Mucosa of descending colon (tissue), 3 donors: ENCODE measurements around the gene RYR3. TPM values are rescaled to one million over a fixed set of nuclear protein-coding genes. Genes with fewer than 3 reads are reported as not detected.

ENCODE experiments used
- ATAC-seq: fragments of 200-7000 bp; cut with Tn5 transposase; one replicate; pipeline ENCODE4 v1.9.1; 2020; ENCODE audit warnings: mild to moderate bottlenecking, moderate library complexity
- DNase-seq, 3 donors: peaks; one replicate each; pipeline ENCODE4 v3.0.0-alpha.2; 2020
- H3K36me3 ChIP-seq: fragments of 200-600 bp; one replicate; pipeline ENCODE4 v1.8.0; 2021; ENCODE audit warnings: low read depth, mild to moderate bottlenecking
- H3K4me1 ChIP-seq: fragments of 200-600 bp; one replicate; pipeline ENCODE4 v1.8.0; 2021; ENCODE audit warnings: low read depth, mild to moderate bottlenecking
- H3K4me3 ChIP-seq: fragments of 200-600 bp; one replicate; pipeline ENCODE4 v1.8.0; 2021; ENCODE audit warnings: mild to moderate bottlenecking
- H3K9me3 ChIP-seq: fragments of 200-600 bp; one replicate; pipeline ENCODE4 v1.8.0; 2021; ENCODE audit warnings: mild to moderate bottlenecking
- intact Hi-C, 2 donors: fragments of 100-400 bp; cut with DNase I in 1 of 2; cut with micrococcal nuclease in 1 of 2; formaldehyde crosslinking; loops; one replicate each; pipeline versions ENCODE4 v1.11.0 to v1.11.1; 2022; cut with DNase I, micrococcal nuclease
- total RNA-seq, 3 donors: library from RNA; stranded (reverse); fragmentation: NEBNext Ultra II Directional in 2 of 3; extraction: Animal tissue kit (Norgen Biotek cat#: 25700) in 2 of 3; gene quantifications; one replicate each; pipeline versions ENCODE4 v1.2.1 to v1.2.4, GENCODE V29; 2021 to 2023
- TF ChIP-seq, protein P1 (sequence below): fragments of 200-600 bp; IDR thresholded peaks from one replicate; pipeline ENCODE4 v1.8.0; 2022; ENCODE audit warnings: antibody characterized with exemption, mild to moderate bottlenecking
- donor health status: DM: no; HTN: no; CAD: no; lungs with moderate emphysema.
- donor health status: DM: no; HTN: no; CAD: no.
- donor health status: DM: no; HTN: yes; CAD: no.

RYR3 gene
- total RNA-seq, 3 donors from 2014 or later = 0.84 to 16.4 (median 1.1) TPM

DNA sequence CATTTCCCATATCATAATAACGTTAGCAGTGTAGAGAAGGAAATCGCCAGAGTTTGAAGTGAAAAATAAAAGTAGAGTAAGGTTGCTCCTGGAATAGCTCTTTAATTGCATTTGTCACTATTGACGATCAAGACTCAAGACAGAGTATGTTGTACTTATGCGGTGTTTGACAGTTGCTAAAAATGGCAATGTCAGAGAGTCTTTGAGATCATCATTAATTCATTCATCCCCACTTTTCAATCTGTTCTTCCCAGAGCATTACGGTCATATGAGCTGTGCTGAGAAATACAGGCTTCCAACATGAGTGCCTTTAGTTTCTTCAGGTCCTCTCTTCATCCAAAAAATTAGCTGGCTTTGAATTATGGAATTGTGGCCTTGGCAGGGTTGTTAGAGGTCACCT lies 483.7 kb downstream of the RYR3 start:
- H3K4me3 ChIP-seq = no peak overlapping the region
- H3K9me3 ChIP-seq = no peaks in the 10 kb centered on the region
- intact Hi-C loops = no loop called here
- H3K36me3 ChIP-seq = no peaks in the 10 kb centered on the region
- no peak for ATAC-seq
- TF ChIP-seq, protein P1, sequence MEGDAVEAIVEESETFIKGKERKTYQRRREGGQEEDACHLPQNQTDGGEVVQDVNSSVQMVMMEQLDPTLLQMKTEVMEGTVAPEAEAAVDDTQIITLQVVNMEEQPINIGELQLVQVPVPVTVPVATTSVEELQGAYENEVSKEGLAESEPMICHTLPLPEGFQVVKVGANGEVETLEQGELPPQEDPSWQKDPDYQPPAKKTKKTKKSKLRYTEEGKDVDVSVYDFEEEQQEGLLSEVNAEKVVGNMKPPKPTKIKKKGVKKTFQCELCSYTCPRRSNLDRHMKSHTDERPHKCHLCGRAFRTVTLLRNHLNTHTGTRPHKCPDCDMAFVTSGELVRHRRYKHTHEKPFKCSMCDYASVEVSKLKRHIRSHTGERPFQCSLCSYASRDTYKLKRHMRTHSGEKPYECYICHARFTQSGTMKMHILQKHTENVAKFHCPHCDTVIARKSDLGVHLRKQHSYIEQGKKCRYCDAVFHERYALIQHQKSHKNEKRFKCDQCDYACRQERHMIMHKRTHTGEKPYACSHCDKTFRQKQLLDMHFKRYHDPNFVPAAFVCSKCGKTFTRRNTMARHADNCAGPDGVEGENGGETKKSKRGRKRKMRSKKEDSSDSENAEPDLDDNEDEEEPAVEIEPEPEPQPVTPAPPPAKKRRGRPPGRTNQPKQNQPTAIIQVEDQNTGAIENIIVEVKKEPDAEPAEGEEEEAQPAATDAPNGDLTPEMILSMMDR = no peak
- no peak for DNase-seq
- H3K4me1 ChIP-seq = no peaks in the 10 kb centered on the region

DNA sequence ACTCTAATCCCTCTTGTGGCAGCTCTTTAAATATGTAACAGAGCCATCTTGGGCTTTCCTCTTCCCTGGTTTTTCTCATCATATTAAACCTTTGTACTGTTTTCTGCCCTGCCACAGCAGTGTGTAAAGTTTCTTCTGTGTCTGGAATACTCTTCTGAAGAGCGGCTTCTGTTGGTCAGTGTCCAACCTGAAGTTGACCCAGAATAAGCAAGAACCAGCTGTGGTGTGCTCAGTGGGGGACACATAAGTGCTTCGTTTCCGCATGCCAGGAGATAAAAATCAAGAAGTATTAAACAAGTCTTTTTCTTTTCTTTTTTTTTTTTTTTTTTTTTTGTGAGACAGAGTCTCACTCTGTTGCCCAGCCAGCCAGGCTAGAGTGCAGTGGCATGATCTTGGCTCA lies 484.3 kb downstream of the RYR3 start:
- intact Hi-C loops = no loop called here
- TF ChIP-seq, protein P1 = no peak
- H3K36me3 ChIP-seq = no peaks in the 10 kb centered on the region
- no peaks in the 10 kb centered on the region for H3K9me3 ChIP-seq
- no peaks in the 10 kb centered on the region for H3K4me1 ChIP-seq
- no peak for ATAC-seq
- no peak for DNase-seq
- H3K4me3 ChIP-seq = no peak overlapping the region

DNA sequence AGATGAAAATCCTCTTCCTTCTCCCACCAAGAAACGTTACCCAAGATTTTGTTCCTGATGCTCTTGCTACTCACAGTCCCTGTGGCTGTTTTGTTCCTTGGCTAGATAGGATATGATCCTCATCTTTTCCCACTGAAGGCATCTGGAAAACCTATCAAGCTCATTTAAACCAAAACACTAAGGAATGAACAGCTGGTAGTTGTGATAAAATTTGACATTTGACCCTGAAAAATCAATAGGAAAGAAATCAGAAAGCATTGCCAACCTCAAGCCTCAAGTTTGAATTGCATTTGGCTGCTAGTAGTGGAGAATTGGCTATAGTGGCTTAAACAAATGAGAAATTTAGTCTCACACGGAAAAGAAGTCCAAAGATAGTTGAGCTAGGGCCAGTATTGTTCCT lies 486.9 kb downstream of the RYR3 start:
- Histone ChIP-seq H3K4me1 (no peaks in the 10 kb centered on the region), H3K4me3 (no peak overlapping the region), H3K36me3 (no peaks in the 10 kb centered on the region), H3K9me3 (no peaks in the 10 kb centered on the region)
- ATAC-seq = no peak
- TF ChIP-seq, protein P1 = no peak
- intact Hi-C loops = no loop called here
- no peak for DNase-seq

DNA sequence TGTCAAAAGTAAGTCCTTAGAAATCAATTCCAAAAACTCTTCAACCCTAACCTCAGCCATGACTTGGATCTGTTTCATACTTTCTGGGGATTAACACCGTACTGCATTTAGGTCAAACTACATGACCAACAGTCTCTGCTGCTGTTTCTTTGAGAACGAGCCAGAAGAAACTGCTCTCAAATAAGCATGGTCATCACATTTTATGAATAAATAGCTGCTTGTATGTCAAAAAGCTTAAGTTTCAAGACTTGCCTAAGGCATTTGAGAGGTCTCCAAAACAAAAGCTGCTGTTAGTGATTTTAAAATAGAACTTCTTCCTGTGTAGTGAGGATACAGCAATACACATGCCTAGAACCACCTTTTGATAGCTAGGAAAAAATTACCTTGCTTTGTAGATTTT lies 491.2 kb downstream of the RYR3 start:
- TF ChIP-seq, protein P1 = no peak
- ATAC-seq (no peak), DNase-seq (no peak)

DNA sequence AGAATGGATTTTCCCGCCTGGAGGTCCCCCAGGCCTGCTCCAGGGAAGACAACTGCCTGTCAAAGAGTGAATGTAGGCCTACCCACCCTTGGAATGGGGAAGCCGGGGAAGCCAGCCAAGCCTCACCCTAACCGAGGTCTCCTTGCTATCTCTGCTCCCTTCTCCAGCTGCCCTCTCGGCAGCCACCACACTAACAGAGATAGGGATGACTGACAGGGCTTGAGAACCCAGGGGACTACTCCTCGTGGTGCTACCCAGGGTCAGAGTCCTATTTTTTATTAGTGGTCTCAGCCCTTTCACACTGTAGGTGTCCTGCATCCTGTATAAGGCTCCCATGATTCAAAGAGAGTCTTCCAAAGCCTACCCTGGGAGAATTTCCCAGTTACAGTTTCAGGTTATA lies 496.9 kb downstream of the RYR3 start:
- Histone ChIP-seq H3K9me3 (no peaks in the 10 kb centered on the region), H3K4me1 (no peaks in the 10 kb centered on the region), H3K36me3 (no peaks in the 10 kb centered on the region), H3K4me3 (no peak overlapping the region)
- intact Hi-C loops = no loop called here
- ATAC-seq (no peak), DNase-seq (no peak)
- TF ChIP-seq, protein P1 = no peak

More for the DNA sequence above, 491.2 kb downstream of the RYR3 start:
- no peaks in the 10 kb centered on the region for H3K4me1 ChIP-seq
- no peak overlapping the region for H3K4me3 ChIP-seq
- intact Hi-C loops = no loop called here
- H3K36me3 ChIP-seq = no peaks in the 10 kb centered on the region
- H3K9me3 ChIP-seq = no peaks in the 10 kb centered on the region
